Stimulated activated CD8-positive, alpha-beta memory T cell treated with anti-CD3 and anti-CD28 coated beads, Interleukin-7, amount 100 ng/mL, for 48 hours (primary cell): ENCODE data around the gene PEX13.
"Not testable (repeated sequence)": the region's sequence is repeated elsewhere in the genome, so short reads cannot be mapped to it uniquely, and the experiment has no call there.

Source experiments
- DNase-seq, 2 donors: peaks; one replicate each; pipeline ENCODE4 v3.0.0-alpha.2; 2020; ENCODE audit warnings: low read depth in 1 of 2; ENCODE audit errors: extremely low read depth in 1 of 2

PEX13 gene, protein sequence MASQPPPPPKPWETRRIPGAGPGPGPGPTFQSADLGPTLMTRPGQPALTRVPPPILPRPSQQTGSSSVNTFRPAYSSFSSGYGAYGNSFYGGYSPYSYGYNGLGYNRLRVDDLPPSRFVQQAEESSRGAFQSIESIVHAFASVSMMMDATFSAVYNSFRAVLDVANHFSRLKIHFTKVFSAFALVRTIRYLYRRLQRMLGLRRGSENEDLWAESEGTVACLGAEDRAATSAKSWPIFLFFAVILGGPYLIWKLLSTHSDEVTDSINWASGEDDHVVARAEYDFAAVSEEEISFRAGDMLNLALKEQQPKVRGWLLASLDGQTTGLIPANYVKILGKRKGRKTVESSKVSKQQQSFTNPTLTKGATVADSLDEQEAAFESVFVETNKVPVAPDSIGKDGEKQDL

DNA sequence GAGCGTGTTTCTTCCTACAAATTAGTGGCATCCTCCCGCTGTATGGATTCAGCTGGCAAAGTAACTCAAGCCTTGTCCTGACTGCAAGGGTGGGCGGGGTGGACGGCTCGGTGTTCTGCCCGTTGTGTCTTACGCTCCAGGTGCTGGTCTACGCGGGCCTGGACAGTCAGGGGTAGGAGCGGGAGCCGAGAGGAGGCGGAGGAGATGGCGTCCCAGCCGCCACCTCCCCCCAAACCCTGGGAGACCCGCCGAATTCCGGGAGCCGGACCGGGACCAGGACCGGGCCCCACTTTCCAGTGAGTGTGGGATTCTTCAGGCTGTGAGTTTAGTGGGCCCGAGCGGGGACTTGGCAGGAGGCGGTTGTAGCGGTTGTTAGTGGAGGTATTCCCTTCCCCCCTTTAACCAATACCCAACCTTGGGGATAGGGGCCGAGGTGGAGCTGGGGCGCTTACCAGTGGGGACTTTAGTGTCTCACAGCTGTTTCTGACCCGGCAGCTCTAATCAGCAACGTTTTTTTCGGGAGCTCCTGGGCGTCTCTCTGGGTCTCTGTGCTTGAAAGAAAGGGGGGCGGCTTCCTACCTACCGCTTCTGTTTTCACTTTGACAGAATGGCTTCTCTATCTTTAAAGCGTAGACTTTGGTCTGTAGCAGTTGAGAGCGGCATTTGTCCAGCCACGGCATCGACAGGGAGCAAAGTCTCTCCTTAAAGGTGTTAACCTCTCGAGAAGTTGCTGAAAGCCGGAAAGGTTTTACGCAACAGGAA is at the start of gene PEX13, which contains the start of gene PUS10:
PEX13 (plus strand) TSS at position 165 of the 762 bp plus-strand sequence; CDS start at position 205, 40 bp downstream.
PUS10 (minus strand) TSS at position 700 of the 762 bp plus-strand sequence. CDS start 6,365 bp downstream, outside the sequence.
- peak; percentile 54 to 69 for DNase-seq

DNA sequence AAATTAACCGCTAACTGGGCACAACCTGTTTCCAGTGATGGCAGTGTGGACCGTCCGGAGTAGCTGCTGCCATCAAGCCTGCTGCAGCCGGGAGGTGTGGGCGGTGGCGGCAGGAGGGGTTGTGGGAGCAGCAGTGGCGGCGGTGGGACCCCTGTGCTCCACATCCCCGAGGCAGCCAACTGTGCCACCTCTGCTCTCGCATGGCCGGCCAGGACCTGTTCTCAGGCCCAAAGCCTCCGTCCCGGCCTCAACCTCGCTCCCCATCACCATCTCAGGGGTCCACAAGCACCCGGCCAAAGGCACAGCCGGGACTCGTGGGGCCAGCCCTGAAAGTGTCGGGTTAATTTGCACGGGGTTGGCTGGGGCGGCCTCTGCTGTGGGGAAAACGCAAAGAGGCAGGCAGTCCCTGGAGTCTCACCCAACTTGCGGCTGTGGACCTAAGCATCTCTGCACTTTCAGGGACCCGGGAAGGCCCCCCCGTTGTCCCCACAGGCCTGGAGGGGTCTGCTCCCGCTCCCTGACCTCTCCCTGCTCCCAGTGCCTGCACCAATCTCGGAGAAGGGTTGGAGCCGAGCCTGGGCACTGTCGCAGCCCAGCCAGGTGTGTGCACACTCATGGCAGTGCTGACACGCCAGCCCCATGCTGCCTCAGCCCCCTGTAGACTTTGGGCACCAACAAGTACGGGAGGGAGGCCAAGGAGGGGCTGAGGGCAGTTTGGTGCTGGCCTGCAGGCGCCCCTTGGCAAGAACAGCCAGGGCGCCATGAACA is 44.4 kb upstream of the PEX13 start:
- DNase-seq, result no peak

DNA sequence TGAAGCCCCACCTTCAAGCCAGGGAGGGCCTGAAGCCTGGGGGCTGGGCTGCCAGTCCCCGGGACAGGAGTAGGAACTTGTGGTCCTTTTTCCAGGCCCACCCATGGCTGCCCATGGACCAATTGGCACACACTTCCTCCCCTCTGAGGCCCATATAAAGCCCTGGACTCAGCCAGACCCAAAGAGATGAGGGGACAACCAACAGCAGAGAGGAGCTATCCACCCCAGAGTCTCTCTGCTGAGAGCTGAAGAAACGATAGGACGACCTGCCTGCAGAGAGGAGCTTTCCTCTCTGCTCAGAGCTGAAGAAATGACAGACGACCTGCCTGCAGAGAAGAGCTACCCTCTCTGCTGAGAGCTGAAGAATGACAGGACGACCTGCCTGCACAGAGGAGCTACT is 43.8 kb upstream of the PEX13 start:
- DNase-seq, result no peak

DNA sequence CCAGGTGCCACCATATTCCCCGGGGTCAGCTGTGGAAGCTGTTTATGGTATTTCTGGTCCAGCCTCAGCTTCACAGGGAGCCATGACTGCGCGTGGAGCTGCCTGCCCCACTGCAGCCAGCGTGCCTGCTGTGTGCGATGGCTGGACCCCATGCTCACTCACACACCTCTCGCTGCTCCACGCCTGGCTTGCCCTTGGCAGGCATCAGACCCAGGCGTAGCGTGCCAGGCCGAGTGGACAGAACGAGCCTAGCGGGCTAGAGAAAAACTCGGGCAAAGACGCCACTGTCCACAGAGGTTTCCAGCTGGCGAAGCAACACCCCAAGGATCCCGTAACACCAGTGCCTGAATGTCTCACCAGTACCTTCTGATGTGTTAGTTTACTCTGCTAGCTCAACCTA is 42.9 kb upstream of the PEX13 start:
- no peak for DNase-seq

DNA sequence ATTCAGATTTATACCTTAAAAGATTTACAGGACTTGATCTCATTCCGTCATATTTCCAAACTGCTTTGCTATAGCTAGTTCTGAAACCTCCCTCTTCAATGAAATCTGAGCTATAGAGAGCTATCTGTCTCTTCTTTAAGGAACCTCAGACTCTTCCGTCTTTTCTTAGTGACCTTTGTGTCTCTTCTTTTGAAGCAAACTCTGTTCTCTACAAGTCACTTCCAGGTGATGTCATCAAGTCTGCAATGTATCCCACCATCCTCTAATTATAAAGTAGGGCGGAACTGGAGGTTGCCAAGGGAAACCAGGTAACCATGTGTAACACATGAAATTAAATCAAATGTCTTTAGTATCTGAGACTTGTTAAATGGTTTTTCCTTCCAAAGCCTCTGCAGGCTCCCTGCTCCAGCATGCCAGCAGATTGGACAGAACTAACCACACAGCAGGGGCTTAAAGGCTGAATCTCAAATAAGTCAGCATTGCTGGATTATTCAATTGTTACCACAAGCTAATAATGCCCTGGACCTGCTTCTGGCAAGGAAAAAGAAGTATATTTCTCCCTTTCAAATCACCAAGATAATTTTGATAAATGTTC is 41.2 kb upstream of the PEX13 start:
- DNase-seq, result no peak

DNA sequence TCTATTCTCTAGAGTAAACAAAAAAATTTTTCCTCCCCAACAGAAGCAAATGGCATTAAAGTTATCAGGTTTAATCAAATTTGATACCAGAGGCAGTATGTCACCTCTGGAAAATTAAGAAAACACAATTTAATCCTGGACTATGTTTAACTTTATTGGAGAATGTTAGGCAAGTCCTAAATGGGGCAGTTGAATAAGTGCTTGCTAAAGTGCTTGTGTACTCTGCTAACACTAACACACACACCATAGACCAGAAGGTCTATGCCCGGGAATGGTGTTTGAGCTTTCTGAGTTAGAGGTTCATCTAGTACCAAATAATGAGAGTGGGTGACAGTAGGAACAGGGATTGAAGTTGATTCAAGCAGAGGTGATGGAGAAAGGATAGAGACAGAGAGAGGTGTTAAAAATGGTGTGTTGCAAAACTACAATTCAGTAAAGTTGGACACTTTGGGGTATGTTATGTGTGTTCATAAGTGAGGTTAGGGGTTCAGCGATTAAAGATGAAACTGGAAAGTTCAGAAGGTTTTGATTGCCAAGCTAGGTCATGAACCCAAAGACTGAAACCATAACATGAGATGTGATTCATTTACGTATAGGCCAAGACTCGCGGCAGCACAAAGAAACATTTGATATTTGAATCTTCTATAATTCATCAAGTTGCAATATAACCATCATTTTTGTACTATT is 40.5 kb upstream of the PEX13 start:
- DNase-seq, result no peak

DNA sequence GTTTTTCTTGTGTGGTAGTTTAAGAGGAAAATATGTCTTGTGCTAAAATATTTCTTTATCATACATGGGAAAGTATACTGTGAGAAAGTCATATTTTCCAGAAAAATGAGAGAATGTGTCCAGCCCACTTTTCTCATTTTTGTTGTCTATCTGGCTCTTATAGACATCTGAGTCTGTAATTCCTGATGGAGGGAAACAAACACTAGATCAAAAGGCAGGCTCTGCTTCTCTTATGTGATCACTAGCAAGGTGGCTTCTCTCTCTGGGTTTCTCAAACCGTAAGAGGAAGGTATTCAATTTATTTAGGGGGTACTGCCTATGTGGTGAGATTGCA is 40.0 kb upstream of the PEX13 start:
- no peak for DNase-seq

DNA sequence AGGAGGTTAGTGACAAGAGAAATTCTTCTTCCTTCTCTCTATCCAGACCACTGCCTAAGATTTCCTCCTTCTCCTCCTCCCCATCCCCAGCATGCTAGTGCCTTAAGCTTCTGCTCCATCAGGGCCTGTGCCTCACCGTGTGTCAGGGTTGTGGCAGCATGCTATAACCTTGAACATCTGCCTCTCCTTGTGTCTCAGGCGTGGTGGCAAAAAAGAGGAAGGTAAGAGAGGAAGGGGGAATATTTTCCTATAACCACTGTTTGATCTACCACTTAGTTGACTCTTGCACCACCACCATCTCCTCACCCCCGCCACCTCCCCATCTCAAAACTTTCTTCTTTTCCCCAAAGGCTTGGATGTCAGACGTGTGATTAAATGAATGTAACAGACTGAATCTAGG is 38.3 kb upstream of the PEX13 start:
- no peak for DNase-seq

DNA sequence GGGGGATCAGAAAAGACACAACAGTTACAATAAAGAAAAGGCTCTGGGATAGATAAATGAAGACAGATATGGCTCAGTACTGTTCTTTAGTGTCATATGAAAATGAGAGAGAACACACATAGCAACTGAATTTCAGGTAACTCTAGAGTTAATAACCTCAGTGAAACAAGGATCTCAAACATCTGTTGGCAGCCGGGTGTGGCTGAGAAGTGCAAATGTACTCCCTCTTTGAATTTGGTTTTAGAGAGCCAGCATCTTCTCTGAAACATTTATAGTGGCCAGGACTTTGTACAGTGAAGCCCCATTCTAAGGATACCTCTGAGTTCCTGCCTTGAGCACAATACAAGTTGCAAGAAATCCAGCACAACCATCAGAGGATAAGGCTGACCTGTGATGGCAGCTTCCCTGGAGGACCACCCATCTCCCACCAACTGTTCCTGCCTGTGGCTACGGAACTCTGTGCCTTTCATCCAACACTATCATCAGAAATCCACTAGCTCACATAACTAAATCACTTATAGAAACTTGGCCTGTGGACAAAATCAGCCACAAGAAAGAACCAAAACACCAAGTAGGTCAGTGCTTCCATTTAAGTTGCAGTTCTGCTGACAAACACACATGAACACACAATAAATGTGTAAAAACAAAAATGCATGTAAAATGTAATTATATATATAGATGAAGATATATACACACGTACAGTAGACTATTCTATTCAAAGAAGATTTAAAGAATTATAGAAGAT is 37.3 kb upstream of the PEX13 start:
- DNase-seq, result no peak

DNA sequence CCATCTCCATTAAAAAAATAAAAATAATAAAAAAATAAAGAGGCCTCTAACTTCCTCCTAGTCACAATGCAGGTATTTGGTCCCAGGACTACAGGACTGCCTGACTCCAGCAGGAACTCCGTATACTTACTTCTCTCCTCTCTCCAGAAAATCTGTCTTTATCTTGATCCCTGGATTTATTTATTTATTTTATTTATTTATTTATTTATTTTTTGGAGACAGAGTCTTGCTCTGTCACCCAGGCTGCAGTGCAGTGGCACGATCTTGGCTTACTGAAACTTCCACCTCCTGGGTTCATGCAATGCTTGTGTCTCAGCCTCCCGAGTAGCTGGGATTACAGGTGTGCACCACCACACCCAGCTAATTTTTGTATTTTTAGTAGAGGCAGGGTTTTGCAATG is 35.5 kb upstream of the PEX13 start:
- not testable (repeated sequence) for DNase-seq

DNA sequence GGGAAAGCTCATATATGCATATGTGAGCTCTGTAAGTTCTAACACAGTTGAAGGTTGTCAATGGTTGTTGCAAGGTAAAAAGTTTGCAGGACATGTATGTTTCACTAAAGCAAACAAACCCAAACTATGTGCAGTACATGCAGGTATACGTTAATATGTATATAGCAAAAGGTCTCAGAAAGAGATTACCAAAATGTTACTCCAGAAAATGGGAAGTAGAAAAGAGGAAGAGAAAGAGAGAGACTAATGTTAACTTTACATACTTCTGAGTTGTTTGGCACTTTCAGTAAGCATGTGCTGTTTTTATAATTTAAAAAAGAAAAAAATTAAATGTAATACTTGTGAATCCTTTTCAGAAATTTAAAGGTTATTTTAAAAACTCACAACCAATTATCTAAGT is 32.8 kb upstream of the PEX13 start:
- DNase-seq, result no peak

DNA sequence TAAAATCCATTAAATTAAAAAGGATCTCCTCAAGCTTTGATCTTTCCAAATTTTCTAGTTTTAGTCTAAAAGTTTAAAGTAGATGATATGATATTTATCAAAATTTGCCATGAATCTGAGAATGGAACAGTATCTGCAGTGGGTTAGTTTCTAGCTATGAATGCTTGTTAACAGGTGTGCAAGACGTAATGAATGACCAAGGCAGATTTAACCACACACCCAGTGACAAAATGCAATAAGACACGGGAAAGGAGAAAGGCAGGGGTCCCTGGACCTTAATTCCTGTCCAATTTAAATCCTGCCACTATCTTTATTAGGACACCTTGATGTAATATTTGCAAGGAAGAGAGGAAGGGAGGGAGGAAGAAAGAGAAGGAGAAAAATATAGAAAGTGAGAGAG is 30.5 kb upstream of the PEX13 start:
- no peak for DNase-seq

DNA sequence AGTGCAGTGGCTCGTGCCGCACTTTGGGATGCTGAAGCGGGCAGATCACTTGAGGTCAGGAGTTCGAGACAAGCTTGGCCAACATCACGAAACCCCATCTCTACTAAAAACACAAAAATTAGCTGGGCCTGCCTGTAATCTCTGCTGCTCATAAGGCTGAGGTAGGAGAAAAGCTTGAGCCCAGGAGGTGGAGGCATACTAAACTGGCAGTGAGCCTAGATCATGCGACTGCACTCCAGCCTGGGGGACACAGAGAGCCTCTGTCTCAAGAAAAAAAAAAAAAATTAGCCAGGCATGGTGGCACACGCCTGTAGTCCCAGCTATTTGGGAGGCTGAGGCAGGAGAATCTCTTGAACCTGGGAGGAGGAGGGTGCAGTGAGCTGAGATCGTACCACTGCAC is 29.9 kb upstream of the PEX13 start:
- not testable (repeated sequence) for DNase-seq

DNA sequence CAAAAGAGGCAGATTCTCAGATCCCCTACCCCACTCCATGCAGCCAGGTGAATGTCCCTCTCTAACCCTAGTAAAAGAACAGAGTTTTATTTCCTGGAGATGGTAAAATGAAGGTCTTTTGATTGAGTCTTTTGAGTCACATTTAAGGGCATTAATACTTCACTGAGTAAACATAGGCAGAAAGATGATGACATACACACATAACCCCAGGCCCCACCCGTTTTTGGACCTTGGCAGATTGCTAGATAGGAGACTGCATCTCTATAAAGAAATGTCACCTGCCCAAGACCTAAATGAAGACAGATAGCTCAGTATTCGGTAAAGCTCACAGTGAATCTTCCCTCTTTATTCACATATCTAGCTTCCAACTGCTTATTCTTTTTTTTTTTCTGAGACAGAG is 28.3 kb upstream of the PEX13 start:
- DNase-seq, result no peak

DNA sequence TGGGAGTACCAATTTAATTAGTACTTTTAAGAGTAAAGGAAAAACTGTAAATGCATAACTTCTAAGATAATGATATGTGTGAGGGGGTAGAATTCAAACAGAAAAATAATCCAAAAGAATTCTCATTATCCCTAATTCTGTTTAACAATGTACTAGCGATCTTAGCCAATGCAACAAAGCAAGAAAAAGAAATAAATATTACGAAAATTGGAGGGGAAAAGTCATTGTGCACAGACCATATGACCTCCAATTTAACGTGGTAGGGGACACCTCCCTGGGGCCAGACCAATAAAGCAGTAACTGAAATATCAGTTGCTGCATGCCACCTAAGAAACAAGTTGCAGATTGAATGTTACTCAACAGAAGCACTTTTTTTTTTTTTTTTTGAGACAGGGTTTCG is 25.9 kb upstream of the PEX13 start:
- no peak for DNase-seq

DNA sequence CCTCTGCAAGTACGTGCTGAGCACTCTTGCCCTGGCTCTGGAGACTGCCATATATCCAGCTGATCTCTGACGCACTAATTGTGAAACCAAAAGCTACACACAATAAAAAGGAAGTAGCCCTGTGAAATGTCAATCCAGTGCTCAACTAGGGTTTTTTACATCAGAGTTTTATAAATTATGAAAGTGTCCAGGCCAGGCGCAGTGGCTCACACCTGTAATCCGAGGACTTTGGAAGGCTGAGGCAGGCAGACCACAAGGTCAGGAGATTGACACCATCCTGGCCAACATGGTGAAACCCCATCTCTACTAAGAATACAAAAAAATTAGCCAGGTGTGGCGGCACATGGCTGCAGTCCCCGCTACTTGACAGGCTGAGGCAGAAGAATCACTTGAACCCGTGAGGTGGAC is 24.5 kb upstream of the PEX13 start:
- DNase-seq, result no peak

DNA sequence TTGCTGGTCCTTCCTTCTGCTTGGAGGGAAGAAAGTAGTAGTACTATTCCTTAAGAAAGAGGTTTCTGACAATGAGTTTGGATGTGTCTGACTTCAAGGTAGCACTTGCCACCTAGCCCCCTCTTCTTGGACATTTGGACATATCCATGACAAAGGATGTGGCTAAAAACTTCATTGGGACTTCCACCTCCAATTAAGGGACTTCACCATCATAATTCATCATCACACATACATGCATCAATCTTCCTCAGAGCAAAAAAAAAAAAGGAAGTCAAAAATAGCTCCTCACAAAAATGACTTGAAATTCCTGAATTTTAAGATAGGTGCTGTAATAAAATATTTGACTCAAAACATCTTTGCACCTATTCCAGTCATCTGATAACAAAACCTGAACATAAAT is 23.4 kb upstream of the PEX13 start:
- no peak for DNase-seq

DNA sequence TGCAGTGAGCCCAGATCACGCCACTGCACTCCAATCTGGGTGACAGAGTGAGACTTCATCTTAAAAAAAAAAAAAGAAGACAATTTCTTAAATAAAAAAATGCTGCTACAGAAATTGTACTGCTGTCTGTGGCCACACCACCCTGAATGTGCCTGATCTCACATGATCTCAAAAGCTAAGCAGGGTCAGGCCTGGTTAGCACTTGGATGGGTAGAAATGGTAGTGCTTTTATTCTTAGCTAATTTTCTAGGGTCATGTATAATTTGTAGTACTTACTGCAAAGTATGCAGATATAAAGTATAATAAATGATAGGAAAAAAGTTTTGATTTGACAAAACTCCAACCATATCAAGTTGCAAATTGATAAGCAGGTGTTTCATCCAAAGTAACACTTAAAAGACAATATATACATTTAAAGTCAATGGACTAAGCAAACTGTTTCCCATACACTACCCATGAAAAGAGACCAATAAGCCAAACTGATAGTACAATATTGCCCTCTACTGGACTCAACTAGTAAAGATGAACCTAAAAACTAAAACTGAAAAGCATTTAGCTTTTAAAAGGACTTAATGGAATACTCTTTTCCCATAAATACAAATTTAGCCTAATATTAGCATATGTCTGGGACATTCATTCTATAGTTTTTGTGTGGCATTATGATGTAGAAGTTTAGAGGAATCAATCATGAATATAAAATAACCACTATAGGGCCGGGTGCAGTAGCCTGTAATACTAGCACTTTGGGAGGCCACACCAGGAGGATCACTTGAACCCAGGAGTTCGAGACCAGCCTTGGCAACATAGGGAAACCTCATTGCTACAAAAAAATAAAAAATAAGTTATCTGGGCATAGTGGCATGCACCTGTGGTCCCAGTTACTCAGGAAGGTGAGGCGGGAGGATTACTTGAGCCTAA is 18.6 kb upstream of the PEX13 start:
- DNase-seq, result no peak

DNA sequence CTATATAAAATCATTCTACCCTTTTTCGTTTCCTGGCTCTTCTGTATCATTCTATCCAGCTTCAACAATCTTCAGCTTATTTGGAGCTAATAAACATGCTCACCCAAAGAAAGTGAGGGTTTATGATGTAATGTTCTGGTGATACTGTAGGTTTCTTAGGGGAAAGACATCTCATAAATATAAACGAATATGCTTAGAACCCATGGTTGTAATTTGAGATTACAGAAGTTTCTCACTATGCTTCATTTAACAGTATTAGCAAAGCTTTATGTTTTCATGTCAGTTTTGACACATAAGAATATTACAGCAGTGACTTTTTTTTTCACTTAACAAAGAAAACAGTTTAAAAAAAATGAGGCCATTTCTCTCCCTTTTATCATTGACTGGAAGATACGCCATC is 11.8 kb upstream of the PEX13 start:
- DNase-seq, result no peak
